ENCODE data around the gene ARHGEF26.
"Not testable (repeated sequence)": the region's sequence is repeated elsewhere in the genome, so short reads cannot be mapped to it uniquely, and the experiment has no call there.

Gene ARHGEF26

GRCh38 chr3:154120961-154121700, at the start of gene ARHGEF26:
TSS of gene ARHGEF26 (plus strand) at chr3:154121390. CDS start at chr3:154121993, 603 bp downstream.
- peak; percentile 80 for DNase-seq

GRCh38 chr3:154074966-154075365, 46.2 kb upstream of the ARHGEF26 start:
- no peak for DNase-seq

GRCh38 chr3:154078672-154079071, 42.5 kb upstream of the ARHGEF26 start:
- DNase-seq = no peak

GRCh38 chr3:154081305-154081704, 39.9 kb upstream of the ARHGEF26 start:
- DNase-seq = no peak

- no peak for DNase-seq
Measured at GRCh38 chr3:154085071-154085470, 36.1 kb upstream of the ARHGEF26 start.

GRCh38 chr3:154085799-154086198, 35.4 kb upstream of the ARHGEF26 start:
- no peak for DNase-seq

GRCh38 chr3:154086286-154086685, 34.9 kb upstream of the ARHGEF26 start:
- no peak for DNase-seq

- not testable (repeated sequence) for DNase-seq
Measured at GRCh38 chr3:154087756-154088480, 33.3 kb upstream of the ARHGEF26 start.

- no peak for DNase-seq
Measured at GRCh38 chr3:154089421-154090420, 31.5 kb upstream of the ARHGEF26 start.

- no peak for DNase-seq
Measured at GRCh38 chr3:154094051-154094450, 27.1 kb upstream of the ARHGEF26 start.

- no peak for DNase-seq
Measured at GRCh38 chr3:154095832-154096421, 25.3 kb upstream of the ARHGEF26 start.

GRCh38 chr3:154098376-154098775, 22.8 kb upstream of the ARHGEF26 start:
- DNase-seq = no peak

GRCh38 chr3:154100556-154100955, 20.6 kb upstream of the ARHGEF26 start:
- DNase-seq = no peak

GRCh38 chr3:154101250-154101649, 19.9 kb upstream of the ARHGEF26 start:
- no peak for DNase-seq

- no peak for DNase-seq
Measured at GRCh38 chr3:154102225-154102624, 19.0 kb upstream of the ARHGEF26 start.

- no peak for DNase-seq
Measured at GRCh38 chr3:154105218-154105975, 15.8 kb upstream of the ARHGEF26 start.

- no peak for DNase-seq
Measured at GRCh38 chr3:154111365-154111935, 9.7 kb upstream of the ARHGEF26 start.

GRCh38 chr3:154112146-154112852, 8.9 kb upstream of the ARHGEF26 start:
- DNase-seq = no peak

- no peak for DNase-seq
Measured at GRCh38 chr3:154113609-154114008, 7.6 kb upstream of the ARHGEF26 start.

GRCh38 chr3:154115332-154115731, 5.9 kb upstream of the ARHGEF26 start:
- no peak for DNase-seq

- DNase-seq = no peak
Measured at GRCh38 chr3:154119951-154120350, 1.2 kb upstream of the ARHGEF26 start.

Measured in activated CD8-positive, alpha-beta memory T cell treated with anti-CD3 and anti-CD28 coated beads for 24 hours (primary cell).